CD4-positive, alpha-beta T cell treated with Interleukin-10 for 1 hour (primary cell): ENCODE measurements around the gene SYT13.
A peak's percentile ranks its signal among the peaks of the same experiment; 100 is the strongest.

Experiments used
- DNase-seq: peaks from one replicate; pipeline ENCODE4 v3.0.0-alpha.2; 2020

Gene SYT13

DNA sequence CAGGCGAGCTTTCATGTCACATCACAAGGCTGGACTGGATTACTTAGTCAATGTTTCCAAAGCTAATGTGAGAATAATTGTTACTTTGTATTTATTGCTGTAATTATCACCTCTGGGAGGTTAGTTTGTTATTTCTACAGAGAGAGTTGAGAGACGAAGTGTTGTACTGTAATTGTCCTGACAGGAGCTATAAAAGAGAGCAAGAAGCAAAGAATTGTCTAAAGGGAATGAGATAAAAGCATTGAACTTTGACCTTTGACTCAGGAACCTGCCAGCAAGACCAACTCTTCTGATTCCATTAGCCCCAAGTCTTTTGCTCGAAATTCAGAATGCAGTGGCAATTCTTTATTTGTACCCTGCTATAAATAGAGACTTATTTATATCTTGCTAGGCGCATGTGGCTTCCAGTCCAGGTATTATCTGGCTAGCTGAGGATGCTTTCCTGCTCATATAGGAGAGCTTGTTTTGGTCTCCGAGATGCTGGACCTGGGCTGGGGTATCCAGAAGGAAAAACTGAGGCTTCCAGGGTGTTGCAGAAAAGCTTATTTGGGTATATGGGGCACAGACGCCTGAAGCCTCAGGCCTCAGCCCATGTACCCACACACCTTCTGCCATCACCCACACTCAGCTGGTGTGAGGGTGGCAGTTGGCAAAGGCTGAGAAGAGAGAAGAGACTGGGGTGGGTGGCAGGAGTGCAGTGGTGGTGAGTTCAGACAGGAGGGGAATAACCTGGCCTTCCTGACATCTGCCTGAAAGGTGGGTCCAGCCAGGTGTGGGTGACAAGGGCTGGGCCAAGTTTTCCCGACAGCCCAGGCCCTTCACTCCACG lies 40.7 kb downstream of the SYT13 start:
- DNase-seq: no peak

- no peak for DNase-seq
Measured at GRCh38 chr11:45243967-45244366, 42.2 kb downstream of the SYT13 start.

- DNase-seq: no peak
Measured at GRCh38 chr11:45239733-45240132, 46.4 kb downstream of the SYT13 start.

DNA sequence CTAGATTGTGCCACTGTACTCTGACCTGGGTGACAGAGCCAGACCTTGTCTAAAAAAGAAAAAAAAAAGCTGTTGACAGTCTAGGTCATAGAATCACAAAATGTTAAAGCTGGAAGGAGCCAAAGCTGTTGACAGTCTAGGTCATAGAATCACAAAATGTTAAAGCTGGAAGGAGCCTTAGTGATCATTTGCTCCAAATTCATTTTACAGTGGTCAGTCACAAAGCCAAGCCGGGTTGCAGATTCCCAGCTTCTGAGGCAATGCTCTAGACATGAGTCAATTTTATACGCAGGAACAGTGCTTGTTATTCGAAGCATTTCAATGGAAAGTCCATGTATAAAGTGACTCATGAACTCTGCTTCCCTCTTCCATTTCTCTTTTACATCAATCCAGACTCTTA lies 47.4 kb downstream of the SYT13 start:
- DNase-seq: no peak

DNA sequence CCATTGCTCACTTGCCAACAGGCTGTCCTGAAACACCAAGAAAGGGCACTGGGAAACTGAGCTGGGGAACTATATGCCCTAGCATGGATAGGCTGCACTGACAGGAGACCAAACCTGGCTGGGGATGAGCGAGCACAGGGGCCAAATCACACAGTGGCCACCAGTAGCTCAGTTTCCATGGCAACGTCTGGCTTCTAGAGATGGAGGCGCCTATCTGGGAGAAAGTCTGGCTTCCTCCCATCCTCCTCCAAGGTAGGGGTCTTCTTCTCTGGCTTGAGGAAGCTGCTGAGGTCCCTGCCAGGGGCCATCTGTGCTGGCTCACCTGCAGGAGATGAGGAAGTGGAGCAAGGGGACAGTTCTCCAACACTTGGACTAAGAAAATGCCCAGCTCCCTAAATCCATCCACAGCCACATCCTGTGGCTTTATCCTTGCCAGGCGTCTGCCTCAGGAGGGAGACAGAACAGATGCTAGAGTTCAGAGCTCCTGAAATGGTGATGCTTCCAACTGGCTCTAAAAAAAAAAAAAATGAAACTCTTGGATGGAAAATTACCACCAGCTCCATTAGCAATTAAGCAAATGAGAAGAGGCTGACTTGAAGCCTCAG lies 48.3 kb downstream of the SYT13 start:
- no peak for DNase-seq

GRCh38 chr11:45234306-45235006 lies 51.7 kb downstream of the SYT13 start:
- DNase-seq: no peak

DNA sequence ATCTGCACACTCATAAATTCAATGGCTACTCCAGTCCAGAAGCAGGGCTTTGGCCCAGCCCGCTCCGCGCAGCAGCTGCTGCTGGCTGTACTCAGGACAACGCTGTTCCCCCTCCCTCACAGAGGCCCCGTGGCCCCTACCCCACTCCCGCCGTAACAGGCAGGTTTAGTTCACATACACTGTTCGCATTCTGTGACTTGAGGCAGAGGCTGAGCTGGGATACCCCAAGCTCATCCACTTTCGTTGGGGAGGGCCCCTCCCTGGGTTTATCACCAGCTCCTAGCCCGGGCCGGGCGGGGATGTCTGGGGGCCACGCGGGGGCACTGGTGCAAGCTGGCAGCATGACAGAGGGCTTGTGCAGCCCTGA lies 52.4 kb downstream of the SYT13 start:
- no peak for DNase-seq

GRCh38 chr11:45233121-45233803 lies 52.9 kb downstream of the SYT13 start:
- peak; percentile 56 for DNase-seq

- no peak for DNase-seq
Measured at GRCh38 chr11:45232341-45233080, 53.6 kb downstream of the SYT13 start.

- DNase-seq: no peak
Measured at GRCh38 chr11:45229401-45230020, 56.6 kb downstream of the SYT13 start.

- no peak for DNase-seq
Measured at GRCh38 chr11:45227836-45228235, 58.3 kb downstream of the SYT13 start.

- DNase-seq: no peak
Measured at GRCh38 chr11:45226901-45227300, 59.2 kb downstream of the SYT13 start.

- DNase-seq: no peak
Measured at GRCh38 chr11:45225961-45226871, 59.9 kb downstream of the SYT13 start.

DNA sequence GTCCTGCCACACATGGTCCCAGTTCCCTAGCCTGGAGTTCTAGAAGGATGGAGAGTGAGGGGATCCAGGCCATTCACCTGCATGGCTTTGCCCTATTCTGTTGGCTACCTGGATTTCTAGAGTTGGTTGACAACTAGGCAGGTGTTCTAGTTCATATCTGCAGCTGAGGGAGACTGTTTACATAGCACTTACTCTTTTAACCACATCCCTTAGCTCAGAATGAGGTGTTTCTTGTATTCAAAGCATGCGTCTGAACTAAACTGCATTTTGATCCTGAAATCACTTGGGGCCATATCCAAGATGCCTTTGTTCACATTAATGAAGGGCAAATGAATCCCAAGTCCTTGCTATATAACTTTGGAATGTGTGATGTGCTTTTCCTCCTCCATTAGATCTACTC lies 60.9 kb downstream of the SYT13 start:
- no peak for DNase-seq

GRCh38 chr11:45224766-45225165 lies 61.4 kb downstream of the SYT13 start:
- DNase-seq: no peak

- no peak for DNase-seq
Measured at GRCh38 chr11:45223496-45223895, 62.6 kb downstream of the SYT13 start.

- no peak for DNase-seq
Measured at GRCh38 chr11:45219411-45219810, 66.7 kb downstream of the SYT13 start.

DNA sequence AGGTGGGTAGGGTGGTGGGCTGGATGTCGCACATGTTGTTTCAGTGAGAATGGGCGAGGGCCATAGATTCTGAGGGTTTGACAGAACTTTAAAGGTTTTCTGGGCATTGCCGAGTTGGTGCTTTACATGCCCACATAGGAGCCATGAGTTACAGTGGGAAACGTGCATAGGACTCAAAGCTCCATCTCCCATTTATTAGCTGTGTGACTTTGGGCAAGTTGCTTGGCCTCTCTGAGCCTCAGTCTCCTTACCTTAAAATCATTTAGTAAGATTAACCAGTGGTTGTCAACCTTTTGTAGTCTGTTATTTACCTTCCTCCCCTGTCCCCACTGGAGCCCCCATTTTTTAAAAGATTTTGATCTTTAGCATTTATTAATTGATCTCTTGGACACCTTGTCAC lies 67.4 kb downstream of the SYT13 start:
- DNase-seq: no peak

DNA sequence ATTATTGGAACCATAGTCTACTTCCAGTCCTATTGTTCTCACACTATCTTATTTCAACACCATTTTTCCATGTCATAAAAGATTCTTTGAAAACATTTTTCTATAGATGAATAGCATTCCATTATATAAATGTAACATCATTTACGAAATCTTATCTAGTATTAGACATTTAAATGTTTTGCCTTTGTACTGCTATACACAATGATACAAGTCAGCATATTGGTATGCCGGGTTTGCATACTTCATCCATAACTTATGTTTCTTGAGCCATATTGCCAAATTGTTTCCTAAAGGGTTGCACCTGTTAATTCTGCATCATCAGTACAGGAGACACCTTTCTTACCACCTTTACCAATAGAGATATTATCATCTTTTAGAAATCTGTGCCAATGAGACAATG lies 68.2 kb downstream of the SYT13 start:
- DNase-seq: no peak

GRCh38 chr11:45216901-45217300 lies 69.2 kb downstream of the SYT13 start:
- DNase-seq: no peak

- no peak for DNase-seq
Measured at GRCh38 chr11:45216031-45216430, 70.1 kb downstream of the SYT13 start.
